ENCODE data around the gene LRP5.
"Not testable (repeated sequence)": the region's sequence is repeated elsewhere in the genome, so short reads cannot be mapped to it uniquely, and the experiment has no call there.

LRP5 gene

DNA sequence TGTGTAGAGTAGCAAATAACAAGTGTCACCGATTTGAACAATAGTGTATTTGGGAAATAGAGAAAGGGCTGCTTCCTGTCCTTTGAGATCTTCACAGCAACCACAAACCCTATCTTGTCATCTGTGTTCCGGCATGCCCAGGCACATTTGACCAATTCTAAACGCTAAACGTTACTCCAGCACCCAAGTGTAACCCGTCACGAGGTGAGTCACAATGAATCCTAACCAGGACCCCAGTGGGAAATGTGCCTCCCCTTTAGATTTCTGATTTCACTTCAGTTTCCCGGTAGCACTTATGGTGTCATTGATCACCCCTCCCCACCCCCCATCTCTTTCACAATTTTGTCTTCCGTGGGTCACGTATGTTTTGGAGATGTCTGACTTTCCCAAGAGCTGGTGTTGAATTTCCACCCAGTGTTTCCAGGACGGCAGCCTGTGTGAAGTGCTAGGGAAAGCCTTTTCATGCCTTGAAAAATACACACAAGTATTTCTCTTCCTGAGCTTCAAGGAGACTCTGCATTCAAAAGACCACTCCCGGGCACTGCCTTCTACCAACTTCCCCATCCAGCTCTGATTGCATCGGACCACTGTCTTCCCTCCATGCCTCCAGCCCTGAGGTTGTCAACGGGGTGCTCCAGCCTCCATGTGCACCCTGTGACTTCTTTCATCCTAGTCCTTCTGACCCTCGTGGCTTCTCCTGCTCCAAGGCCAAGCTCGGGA lies 30.1 kb upstream of the LRP5 start:
- peak; percentile 63 for DNase-seq

DNA sequence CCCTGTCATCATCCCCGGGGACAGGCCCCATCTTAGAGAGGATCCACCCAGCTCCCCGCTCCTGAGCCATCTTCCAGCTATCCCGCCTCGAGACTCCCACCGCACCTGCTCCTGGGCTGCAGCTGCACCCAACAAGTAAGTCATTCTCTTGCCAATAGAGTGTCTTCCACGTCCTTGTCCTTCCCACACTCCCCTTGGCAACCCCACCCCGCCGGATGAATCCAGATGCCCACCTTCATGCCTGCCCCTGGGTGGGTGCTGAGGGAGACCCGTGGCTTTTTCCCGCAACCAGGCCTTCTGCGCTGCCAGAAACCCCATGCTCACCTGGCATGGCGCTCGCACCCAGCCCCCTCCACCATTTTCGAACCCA lies 29.5 kb upstream of the LRP5 start:
- DNase-seq: no peak

DNA sequence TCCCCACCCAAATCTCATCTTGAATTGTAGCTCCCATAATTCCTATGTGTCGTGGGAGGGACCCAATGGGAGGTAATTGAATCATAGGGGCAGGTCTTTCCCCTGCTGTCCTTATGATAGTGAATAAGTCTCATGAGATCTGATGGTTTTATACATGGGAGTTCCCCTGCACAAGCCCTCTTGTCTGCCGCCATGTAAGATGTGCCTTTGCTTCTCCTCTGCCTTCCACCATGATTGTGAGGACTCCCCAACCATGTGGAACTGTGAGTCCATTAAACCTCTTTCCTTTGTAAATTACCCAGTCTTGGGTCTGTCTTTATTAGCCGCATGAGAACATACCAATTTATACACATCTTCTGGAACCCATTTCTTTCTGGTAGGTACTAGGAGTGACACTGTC lies 27.8 kb upstream of the LRP5 start:
- DNase-seq: not testable (repeated sequence)

DNA sequence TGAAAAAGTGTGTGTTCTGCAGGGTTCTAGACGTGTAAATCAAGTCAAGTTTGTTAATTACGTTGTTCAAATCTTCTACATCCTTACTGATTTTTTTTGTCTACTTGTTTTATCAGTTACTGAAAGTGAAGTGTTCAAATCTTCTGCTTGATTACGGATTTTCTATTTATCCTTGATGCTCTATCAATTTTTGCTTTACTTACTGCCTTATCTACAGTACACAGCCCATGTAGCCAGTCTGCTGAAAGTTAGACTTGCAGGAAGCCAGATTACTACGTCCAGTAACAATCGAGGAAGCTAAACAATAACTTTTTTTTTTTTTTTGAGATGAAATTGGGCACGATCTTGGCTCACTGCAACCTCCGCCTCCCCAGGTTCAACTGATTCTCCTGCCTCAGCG lies 25.0 kb upstream of the LRP5 start:
- no peak for DNase-seq

DNA sequence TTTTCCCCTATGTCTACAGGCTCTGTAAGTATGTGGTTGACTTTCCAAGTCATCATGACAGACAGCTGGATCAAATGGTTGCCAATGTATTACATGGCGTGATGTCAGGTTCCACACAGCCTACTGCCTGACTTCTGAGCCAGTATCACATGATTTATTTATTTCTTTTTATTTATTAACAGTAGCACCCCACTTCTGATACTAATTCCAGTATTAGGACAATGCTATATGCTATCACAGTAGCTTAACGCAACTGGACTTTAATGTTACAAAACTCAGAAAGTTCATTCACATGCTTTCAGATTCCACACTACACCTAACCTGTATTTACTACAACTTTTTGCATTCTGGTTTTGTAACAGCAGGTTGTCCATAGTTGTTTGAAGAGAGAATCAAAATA lies 22.9 kb upstream of the LRP5 start:
- DNase-seq: no peak

DNA sequence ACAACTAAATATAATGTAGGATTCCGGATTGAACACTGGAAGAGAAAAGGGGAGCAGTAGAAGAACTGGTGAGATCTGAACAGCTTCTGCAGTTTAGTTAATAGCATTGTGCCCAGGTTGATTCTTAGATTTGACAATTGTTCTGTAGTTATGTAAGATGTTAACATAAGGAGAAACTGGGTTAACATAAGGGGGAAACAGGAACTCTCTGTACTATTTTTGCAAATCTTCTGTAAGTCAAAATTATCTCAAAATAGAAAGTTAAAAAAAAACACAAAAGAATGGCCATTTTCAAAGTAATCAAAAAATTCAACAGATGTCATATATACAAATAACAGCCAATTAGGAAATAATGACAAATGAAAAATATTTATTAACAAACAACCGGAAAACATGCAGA lies 18.7 kb upstream of the LRP5 start:
- no peak for DNase-seq

DNA sequence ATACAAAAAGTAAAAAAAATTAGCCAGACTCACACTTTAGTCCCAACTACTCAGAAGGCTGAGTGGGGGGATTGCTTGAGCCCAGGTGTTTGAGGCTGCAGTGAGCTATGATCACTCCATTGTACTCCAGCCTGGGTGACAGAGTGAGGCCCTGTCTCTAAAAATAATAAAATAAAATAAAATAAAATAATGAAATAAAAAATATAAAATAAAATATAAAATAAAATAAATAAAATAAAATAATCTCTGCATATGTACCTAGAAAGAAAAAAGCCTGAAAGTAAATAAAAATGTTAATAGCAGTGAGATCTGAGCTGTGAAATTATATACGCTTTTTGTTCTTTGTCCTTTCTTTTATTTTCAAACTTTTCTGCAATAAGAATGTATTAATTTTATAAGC lies 17.1 kb upstream of the LRP5 start:
- no peak for DNase-seq

DNA sequence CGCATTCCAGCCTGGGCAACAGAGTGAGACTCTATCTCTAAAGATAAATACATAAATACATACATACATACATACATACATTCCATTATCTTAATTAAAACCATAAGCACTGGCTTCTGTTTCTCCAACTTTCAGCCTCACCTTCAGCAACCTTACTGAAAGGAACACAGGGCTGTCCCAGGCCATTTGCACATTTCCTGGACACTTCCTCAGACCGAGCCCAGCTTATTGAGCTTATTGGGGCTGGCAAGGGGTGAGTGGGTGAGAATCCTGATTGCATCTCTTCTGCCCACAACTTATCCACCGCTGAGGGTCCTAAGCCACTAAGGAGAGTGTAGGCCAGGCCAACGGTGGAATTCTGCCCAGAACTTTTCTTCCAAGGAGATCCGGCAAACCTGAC lies 16.5 kb upstream of the LRP5 start:
- no peak for DNase-seq

DNA sequence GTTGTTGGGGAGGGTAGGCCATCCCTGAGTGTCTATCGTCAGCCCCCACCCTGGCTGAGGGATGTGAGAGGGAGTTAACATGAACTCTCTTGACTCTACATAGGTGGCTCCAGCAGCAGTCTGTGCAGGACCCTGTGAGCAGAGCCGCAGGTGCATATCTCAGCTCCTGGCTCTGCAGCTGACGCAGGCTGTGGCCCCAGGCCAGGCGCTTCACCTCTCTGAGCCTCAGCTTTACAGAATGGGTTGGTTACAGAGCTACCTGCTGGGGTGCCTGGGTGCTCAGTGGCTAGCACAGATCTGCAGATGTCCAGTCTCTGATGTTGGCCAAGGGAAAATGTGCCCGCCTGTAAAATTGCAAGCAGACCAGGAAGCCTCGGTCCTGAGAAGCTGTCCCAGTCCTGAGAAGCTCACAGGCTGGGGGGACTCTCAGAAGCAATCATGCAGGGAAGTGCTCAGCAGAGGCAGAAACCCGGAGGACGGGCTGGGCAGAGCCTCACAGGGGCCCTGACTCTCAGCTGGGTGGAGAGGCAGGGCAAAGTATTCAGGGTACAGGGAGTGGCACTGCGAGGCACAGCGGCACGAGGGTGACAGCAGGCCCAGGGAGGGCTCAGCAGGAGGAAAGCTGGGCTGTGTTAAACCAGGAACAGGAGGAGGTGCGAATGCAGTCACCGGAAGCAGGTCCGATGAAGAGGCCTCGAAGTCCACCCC lies 15.9 kb upstream of the LRP5 start:
- DNase-seq: no peak

DNA sequence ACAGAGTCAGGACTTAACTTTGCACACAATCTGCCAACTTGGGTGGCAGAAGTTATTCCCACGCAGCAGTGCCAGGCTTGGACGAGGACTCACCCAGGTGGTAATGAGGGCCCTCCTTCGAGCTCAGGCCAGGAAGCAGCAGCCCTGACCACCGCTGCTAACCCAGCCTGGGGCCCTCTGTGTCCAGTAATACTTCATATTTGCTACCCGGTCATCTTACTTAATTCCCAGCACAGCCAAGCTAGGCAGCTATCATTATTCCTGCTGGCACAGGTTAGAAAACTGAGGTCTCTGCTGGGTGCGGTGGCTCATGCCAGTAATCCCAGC lies 15.4 kb upstream of the LRP5 start:
- DNase-seq: no peak

DNA sequence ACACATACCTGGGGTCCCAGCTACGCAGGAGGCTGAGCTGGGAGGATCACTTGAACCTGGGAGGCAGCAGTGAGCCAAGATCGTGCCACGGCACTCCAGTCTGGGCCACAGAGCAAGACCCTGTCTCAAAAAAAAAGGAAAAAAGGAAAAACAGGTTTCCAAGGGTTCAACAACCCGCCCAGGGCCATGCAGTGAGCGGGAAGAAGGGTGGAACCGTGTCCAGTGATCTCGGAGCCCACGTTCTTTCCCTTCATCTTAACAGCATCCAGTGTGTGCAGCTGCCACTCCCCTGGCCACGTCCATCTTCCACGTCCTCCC lies 14.9 kb upstream of the LRP5 start:
- DNase-seq: no peak

DNA sequence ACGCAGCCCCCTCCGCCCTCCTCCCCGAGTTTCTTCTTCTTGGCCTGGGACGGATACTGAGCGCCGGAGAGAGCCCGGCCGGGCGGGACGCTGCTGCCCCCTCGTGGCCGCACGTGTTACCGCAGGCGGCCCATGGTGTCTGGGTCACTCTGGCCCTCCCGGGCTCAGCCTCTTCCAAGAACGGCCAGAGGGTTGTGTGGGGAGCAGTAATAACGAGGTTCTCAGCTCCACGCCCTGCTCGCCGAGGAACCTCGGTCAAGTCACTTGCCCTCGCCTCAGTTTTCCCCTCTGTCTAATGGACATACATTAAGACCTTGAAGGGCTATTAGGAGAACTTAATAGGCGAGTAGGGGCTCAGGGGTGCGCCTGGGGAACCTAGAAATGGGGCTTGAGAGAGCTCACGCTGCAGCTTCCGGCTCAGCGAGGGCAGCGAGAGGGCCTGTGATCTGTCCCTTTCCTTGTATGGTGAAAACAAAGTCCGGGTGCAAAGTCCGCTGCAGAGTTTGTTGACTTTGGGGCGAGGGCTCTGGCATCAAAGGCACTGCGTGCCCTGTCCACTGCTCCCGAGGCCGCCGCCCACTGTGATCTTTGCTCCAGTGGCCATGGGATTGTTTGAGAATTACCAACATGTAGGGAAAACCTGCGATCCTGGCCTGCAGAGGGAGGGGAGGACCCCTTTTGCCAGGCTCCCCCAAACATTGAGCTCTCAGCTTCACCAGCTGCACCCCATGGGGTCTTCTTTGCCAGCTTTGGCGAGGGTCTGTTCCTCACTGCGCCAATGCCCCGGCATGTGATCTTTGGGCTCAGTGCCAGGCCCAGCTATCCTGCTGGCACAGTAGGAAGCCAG lies 14.4 kb upstream of the LRP5 start:
- DNase-seq: peak; percentile 80

DNA sequence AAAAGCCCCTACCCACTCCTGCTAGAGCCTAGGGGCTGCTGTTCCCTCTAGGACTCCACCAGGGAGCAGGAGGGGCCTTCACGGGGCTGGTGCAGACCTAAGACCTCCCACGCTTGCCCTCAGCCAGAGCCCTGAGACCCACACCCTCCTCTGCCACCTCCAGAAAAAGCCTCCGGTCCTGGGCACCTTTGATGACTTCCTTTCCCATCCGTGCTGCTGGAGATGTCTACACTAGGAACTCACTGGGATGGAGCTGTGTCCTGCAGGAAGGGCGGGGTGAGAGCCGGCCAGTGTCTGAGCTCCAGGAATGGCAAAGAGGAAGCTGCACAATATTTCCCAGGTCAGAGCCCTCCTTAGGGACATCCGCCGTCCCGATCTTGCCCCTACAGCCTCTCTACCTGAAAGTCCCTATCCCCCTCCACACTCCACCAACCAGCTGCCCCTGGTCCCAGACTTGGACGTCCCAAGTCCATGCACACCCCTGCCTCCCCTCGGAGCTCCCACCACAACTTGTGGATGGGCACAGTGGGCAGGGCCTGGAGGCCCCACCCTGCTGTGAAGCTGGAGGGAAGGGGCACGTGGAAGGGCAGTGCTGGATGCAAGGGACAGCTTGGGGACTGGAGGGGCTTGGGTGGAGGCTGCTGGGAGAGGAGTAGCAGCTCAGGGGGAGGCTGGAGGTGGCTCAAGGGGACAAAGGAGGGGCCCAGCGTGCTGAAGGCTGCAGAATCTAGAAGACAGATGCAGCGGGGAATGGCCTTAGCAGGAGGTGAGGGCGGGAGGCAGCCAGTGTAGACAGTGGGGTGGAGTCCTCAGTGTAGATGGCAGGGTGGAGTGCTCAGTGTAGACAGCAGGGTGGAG lies 13.5 kb upstream of the LRP5 start:
- no peak for DNase-seq

DNA sequence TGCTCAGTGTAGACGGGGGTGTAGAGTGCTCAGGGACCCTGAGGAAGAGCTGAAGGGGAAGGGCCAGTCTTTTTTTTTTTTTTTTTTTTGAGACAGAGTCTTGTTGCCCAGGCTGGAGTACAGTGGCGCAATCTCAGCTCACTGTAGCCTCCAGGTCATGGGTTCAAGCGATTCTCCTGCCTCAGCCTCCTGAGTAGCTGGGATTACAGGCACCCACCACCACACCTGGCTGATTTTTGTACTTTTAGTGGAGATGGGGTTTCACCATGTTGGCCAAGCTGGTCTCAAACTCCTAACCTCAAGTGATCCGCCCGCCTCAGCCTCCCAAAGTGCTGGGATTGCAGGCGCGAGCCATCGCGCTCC lies 12.9 kb upstream of the LRP5 start:
- not testable (repeated sequence) for DNase-seq

DNA sequence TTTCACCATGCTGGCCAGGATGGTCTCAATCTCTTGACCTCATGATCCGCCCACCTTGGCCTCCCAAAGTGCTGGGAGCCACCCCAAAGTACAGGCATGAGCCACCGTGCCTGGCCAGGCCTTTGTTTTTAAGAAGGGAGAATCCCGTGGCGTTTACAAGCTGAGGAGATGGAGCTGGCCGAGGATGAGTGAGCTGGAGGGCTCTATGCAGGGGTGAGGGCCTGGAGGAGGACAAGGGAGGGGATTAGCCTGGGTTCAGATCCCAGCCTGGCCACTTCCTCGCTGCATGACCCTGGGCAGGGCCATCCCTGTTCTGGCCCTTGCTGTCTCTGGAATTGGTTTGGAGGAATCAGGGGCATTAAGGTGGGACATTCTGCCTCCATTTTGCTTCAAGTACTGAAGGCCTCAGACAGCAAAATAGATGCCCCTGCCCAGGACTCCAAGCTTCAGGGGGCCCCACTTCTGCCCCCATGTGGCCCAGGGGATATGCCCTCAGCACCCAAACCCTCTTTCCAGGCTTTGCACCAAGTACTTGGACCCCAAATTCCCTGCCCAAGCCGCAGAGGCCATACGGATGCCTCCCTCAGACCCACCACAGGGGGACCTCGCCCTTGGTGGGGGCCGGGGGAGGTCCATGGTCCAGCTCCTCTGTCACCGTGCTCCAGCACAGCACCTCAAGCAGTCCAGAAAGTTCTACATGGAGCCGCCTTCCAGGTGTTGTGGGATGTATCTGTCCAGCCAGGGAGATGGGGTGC lies 12.1 kb upstream of the LRP5 start:
- DNase-seq: no peak

DNA sequence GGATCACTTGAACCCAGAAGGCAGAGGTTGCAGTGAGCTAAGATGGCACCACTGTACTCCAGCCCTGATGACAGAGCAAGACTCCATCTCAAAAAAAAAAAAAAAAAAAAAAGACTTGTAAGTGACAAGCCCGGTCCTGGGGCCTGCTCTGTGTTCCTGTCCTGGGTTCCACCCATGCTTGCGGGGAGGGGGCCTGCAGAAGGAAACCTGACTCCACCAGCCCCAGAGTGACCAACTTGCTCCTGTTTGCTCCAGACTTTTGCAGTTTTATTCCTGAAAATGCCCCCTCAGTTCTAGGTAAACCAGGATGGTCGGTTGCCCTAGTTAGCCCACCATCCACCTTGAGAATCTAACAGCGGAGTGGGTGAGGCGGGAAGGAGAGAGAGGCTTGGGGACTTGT lies 10.1 kb upstream of the LRP5 start:
- no peak for DNase-seq

DNA sequence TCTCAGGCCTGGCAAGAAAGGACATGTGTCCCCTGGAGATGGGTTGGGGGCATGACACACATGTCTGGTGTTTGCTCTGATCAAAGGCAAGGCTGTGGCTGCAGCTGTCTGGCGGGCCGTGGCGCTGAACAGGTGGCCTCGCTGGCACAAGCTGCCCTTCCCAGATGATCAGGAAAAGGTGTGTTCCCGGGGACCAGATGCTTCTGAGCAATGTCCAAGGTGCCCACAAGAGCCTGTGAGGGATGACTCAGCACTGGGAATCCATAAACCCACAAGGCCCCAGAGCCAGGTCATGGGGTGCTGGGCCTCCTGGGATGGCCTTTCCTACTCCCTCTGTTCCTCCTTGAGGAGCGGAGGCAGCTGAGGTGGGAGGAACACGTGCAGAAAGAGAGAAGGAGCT lies 9.7 kb upstream of the LRP5 start:
- no peak for DNase-seq

DNA sequence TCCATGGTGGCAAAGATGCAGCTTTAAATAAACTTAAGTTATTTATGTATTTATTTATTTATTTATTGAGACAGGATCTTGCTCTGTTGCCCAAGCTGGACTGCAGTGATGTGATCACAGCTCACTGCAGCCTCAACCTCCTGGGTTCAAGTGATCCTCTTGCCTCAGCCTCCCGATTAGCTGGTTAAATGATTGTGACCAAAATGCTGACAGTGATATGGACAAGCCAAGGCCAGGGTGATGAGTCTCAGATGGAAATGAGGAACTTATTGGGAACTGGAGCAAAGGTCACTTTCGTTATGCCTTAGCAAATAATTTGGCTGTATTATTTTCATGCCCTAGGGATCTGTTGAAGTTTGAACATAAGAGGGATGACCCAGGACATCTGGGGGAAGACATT lies 9.3 kb upstream of the LRP5 start:
- DNase-seq: no peak

DNA sequence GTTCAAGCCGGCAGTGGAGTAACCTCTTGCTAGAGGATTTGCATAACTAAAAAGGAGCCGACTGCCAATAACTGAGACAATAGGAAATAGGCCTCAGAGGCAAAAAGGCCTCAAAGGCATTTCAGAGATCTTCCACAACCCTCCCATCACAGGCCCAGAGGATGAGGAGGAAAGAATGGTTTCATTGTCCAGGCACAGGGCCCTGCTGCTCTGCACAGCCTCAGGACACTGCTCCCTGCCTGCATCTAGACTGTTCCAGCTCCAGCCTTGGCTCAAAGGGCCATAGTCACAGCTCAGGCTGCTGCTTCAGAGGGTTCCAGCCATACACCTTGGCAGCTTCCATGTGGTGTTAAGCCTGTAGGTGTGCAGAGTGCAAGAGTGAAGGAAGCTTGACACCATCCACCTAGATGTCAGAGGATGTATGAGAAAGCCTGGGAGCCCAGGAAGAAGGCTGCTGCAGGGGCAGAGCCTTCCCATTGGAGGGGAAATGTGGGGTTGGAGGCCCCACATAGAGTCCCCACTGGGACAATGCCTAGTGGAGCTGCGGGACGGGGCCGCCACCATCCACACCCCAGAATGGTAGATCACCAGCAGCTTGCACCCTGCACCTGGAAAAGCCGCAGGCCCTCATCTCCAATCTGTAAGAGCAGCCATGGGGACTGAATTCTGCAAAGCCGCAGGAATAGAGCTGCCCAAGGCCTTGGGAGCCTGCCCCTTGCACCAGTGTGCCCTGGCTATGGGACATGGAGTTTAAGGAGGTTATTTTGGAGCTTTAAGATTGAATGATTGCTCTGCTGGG lies 8.2 kb upstream of the LRP5 start:
- no peak for DNase-seq

DNA sequence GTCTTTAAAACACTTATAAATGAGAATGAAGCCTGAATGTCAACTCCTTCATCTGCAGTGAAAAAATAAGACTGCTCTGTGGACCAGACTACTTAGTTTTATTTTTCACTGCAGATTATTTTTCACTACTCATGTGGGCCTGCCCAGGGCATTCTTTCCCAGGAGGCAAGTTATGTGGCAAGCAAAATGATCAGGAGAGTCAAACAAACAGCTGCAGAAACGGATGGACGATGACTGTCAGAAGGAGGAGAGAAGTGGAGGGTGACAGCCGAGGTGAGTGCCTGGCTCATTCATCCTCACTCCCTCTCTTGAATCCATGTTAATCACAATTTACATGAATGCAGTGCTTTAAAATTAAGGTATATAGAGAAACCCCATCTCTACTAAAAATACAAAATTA lies 5.8 kb upstream of the LRP5 start:
- DNase-seq: no peak

DNA sequence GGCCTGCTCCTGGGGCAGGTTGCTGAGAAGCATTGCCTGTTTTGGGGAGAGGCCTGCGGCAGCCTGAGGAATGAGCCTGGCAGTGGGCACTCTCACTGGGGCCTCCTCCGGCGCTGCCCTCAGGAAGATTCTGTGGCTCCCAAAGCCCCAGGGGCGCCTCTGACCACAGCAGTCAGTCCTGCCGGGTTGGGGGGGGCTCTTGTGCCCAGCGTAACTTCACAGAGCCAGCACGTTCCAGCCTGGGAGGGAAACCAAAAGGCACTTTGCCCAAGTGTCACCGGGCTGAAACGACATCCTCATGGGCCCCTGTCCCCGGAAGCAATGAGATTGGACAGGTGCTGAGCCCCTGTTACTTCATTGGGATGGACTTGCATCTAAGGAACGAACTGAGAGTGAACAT lies 4.3 kb upstream of the LRP5 start:
- no peak for DNase-seq

DNA sequence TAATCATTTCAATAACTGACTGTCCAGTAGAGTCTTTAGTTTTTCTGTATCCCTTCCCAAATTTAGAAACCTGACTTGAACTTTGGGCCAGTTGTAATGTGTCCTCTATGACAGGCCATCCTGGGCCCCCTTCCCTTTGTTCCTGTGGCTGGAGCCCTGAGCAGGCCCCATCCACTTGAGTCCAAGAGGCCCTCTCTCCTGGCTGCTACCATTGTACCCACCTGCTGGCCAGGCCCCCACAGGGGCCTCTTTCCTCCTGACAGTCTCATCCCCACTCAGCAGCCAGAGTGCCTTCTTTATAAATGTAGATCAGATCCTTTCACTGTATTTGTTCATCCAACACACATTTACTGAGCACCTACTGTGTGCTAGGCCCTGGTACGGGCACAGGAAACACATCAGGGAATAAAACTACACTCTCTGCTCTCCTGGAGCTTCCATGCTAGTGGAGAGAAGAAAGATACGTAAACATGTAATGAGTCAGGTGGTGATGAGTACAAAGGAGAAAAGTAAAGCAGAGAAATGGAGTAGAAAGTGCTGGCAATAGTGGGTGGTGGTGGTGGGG lies 2.7 kb upstream of the LRP5 start:
- DNase-seq: no peak

Measured in activated CD4-positive, alpha-beta T cell treated with anti-CD3 and anti-CD28 coated beads for 48 hours (primary cell).